Measurements from ENCODE around the gene SIPA1L3.
"Not testable (repeated sequence)": the region's sequence is repeated elsewhere in the genome, so short reads cannot be mapped to it uniquely, and the experiment has no call there.

Gene SIPA1L3

GRCh38 chr19:37906869-37907734, at the start of gene SIPA1L3:
Gene SIPA1L3 (plus strand): TSS chr19:37907208. CDS start chr19:38081566, 174,358 bp downstream.
- DNase-seq (ENCODE audit: low read depth in 1 of 2, low spot score in 1 of 2), result peak; percentile 87 to 91

GRCh38 chr19:37864501-37864900, 42.5 kb upstream of the SIPA1L3 start:
- no peak for DNase-seq (ENCODE audit: low read depth in 1 of 2, low spot score in 1 of 2)

GRCh38 chr19:37865930-37866329, 41.1 kb upstream of the SIPA1L3 start:
- DNase-seq (ENCODE audit: low read depth in 1 of 2, low spot score in 1 of 2), result not testable (repeated sequence)

DNA sequence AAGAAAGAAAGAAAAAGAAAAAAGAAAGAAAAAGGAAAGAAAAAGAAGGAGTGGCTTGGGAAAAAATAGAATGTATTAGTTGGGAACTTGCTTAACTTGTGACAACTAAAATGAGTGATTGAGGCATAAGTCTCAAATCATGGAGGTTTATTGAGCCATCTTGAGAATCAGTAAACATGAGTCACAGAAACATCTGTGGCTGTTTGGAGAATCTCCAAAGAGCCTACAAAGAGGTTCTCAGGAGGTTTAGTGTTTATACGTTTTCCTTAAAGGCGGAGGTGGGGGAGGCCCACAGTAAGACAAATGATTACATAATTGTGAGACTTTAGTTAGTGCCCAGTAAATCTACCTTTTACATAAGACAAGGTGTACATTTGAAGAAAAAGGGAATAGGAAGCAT, 39.2 kb upstream of the SIPA1L3 start:
- no peak for DNase-seq (ENCODE audit: low read depth in 1 of 2, low spot score in 1 of 2)

GRCh38 chr19:37869766-37870340, 37.2 kb upstream of the SIPA1L3 start:
- no peak for DNase-seq (ENCODE audit: low read depth in 1 of 2, low spot score in 1 of 2)

DNA sequence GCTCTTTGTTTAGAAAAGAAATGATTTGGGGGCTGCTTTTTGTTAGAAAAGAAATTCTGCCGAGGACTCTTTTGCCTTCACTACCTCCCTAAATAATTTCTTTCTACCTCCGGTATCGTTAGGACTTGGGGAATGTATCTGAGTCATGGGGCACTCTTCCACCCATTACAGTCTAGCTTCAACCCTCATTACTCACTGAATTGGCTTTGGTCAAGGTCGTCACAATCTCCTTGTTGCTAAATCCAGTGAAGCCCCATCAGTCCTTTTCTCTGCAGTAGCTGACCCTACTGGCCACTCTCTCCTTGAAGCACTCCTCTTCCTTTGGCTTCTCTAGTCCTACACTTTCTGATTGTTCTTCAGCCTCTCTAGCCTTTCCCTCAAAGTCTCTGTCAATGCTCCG, 34.6 kb upstream of the SIPA1L3 start:
- DNase-seq (ENCODE audit: low read depth in 1 of 2, low spot score in 1 of 2), result no peak

- DNase-seq (ENCODE audit: low read depth in 1 of 2, low spot score in 1 of 2), result no peak
These were observed 32.2 kb upstream of the SIPA1L3 start for GRCh38 chr19:37874784-37875183.

- DNase-seq (ENCODE audit: low read depth in 1 of 2, low spot score in 1 of 2), result no peak
These were observed 31.0 kb upstream of the SIPA1L3 start for GRCh38 chr19:37876032-37876431.

DNA sequence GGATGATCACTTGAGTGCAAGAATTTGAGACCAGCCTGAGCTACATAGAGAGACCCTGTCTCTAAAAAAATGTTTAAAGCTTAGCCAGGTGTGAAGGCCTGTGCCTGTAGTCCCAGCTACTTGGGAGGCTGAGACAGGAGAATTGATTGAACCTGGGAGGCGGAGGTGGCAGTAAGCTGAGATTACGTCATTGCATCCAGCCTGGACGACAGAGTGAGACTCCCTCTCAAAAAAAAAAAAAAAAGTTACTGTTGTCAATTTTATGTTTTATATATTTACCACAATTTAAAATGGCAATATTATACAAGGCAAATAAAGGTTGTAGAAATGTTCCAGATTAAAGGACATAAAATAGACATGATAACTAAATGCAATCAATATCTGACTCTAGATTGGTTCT, 29.9 kb upstream of the SIPA1L3 start:
- no peak for DNase-seq (ENCODE audit: low read depth in 1 of 2, low spot score in 1 of 2)

GRCh38 chr19:37885392-37885791, 21.6 kb upstream of the SIPA1L3 start:
- DNase-seq (ENCODE audit: low read depth in 1 of 2, low spot score in 1 of 2), result no peak

DNA sequence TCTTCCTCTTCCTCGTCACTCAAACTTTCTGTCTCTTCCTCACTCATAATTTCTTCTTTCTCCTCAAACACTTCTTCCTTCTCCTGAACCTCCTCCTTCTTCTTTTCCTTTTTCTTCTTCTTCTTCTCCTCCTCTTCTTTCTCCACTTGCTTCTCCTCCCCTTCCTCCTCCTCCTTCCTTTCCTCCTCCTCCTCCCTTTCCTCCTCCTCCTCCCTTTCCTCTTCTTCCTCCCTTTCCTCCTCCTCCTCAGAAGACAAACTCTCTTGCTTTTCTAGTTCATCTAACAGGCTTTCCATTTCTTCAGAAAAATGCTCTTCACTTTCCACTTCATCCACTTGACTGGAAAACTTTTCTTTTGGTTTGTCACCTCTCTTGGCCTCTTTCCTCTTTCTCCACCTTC, 20.4 kb upstream of the SIPA1L3 start:
- DNase-seq (ENCODE audit: low read depth in 1 of 2, low spot score in 1 of 2), result no peak

GRCh38 chr19:37893845-37894575, 13.0 kb upstream of the SIPA1L3 start:
- no peak for DNase-seq (ENCODE audit: low read depth in 1 of 2, low spot score in 1 of 2)

DNA sequence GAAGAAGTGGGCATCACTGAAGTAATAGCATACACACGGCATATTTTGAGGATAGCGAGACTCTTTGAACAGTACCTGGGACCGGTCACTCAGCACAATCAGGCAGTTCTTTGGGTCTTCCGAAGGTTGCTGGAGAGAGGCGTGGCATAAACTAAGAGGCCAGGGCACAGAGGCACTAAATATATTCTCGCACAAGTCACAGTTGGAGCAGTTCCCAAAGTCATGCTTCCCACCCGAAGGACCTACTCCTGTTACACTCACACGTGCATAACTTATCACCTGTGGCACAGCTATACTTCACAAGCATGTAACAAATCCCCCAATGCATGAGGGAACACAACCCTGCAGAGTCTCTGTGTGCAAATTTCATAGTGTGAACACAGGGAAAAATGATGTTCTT, 10.8 kb upstream of the SIPA1L3 start:
- DNase-seq (ENCODE audit: low read depth in 1 of 2, low spot score in 1 of 2), result no peak

GRCh38 chr19:37899453-37899852, 7.6 kb upstream of the SIPA1L3 start:
- no peak for DNase-seq (ENCODE audit: low read depth in 1 of 2, low spot score in 1 of 2)

- DNase-seq (ENCODE audit: low read depth in 1 of 2, low spot score in 1 of 2), result no peak
These were observed 7.0 kb upstream of the SIPA1L3 start for GRCh38 chr19:37899966-37900365.

DNA sequence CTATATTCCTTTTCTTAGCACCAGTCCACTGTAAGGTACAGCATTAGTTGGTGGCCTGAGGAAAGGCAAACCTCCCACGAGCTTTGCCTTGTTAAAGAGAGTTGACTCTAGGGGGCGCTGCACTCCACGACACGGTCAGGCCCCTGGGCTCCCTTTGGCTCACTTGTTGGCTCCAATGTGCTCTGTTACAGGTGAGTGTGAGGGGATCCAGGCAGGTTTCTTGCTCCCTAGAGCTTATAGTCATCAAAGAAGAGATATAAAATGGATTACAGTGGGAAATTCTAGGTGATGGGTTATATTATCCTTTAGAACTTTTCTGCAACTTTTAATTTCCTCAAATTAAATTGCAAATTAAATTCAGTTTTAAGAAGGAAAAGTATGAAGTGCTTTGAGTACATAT, 4.3 kb upstream of the SIPA1L3 start:
- peak; percentile 68 to 82 for DNase-seq (ENCODE audit: low read depth in 1 of 2, low spot score in 1 of 2)

DNA sequence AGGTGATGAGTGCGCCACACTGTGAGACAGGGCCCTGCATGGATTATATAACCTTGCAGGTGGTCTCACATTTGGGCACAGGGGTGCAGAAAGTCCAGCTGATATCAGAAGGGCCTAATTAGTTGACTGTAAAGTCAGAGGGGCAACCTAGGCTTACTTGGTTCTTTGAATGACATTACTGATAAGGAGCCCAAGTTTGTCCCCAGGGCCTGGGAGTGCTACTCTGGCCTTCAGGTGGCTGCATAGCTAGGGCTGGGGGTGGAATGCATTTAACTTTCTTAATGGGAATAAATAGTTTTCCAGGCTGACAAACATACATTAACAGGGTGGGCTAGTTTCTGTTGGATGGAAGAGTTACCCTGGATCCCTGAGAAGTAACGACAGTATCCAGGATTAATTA, 3.9 kb upstream of the SIPA1L3 start:
- no peak for DNase-seq (ENCODE audit: low read depth in 1 of 2, low spot score in 1 of 2)

DNA sequence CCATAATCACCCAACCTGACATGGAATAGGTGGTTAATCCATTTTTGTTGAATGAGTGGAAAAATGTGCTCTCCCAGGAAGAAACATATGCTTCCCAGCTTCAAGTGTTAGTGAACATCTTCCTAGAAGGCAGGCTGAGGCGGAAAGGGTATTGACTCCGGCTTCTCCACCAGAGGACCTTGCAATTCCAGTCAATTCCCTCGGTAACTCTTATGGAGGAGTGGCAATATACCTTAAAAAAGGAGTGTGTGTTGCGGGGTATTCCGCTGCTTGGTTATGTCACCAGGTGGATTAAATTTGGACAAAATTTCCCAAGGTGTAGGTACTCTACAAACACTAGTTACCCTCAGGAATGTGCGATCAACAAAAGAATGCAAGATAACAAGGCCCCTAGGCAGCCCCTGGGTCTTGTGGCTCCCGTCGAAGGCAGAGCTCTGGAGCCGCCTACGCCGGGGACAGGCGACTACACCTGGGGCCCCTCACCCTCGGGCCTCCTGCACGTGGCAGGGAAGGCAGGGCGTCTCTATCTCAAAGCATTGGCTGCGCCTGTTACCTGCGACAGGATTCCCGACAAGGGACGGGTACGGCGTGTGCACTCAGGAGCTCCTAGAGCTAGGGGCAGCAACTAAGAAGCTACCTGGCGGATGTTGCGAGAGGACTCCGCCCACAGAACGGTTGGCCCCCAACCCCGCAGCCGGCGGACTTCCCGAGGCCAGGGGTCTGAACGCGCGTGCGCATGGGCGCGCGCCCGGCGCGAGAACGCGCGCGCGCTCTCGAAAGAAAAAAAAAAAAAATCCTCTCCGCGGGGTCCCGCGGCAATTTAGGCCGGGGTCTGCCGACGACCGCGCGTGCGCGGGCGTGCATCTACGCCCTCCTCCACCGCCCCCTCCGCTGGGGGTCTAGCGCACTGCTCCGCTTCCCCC, 801 bp upstream of the SIPA1L3 start, which contains the start of gene WDR87:
Gene WDR87, minus strand, starts transcription at position 649 of the 923 bp plus-strand sequence. CDS start 8,355 bp downstream, outside the sequence.
- DNase-seq (ENCODE audit: low read depth in 1 of 2, low spot score in 1 of 2), result peak; percentile 13 to 22

- DNase-seq (ENCODE audit: low read depth in 1 of 2, low spot score in 1 of 2), result no peak
These were observed 887 bp downstream of the SIPA1L3 start for GRCh38 chr19:37907735-37908455.

GRCh38 chr19:37909661-37910199, 2.7 kb downstream of the SIPA1L3 start:
- no peak for DNase-seq (ENCODE audit: low read depth in 1 of 2, low spot score in 1 of 2)
